Muscle of leg (tissue), 11 donors: ENCODE measurements around the gene NPAS2. TPM values are rescaled to one million over a fixed set of nuclear protein-coding genes. Genes with fewer than 3 reads are reported as not detected.
A peak's percentile ranks its signal among the peaks of the same experiment; 100 is the strongest.

ENCODE experiments used
- DNase-seq: peaks from one replicate; pipeline ENCODE4 v3.0.0; 2013
- H3K27ac ChIP-seq: one replicate; pipeline ENCODE4 v1.5.1; 2013; ENCODE audit warnings: mild to moderate bottlenecking, low read length, control low read depth
- H3K27me3 ChIP-seq: one replicate; pipeline ENCODE4 v1.6.1; 2013; ENCODE audit warnings: low read length; ENCODE audit not compliant: control insufficient read depth, insufficient read depth
- H3K36me3 ChIP-seq: one replicate; pipeline ENCODE4 v1.6.1; 2013; ENCODE audit warnings: low read length; ENCODE audit not compliant: control insufficient read depth, insufficient read depth
- H3K4me1 ChIP-seq: one replicate; pipeline ENCODE4 v1.6.1; 2013; ENCODE audit warnings: low read length; ENCODE audit not compliant: control insufficient read depth, insufficient read depth
- H3K4me3 ChIP-seq: one replicate; pipeline ENCODE4 v1.5.1; 2013; ENCODE audit warnings: low read length, control low read depth
- H3K9me3 ChIP-seq: replicated peaks from 2 replicates; pipeline ENCODE4 v1.6.1; 2013; ENCODE audit warnings: low read depth, low read length; ENCODE audit not compliant: control insufficient read depth
- WGBS: methylation state at CpG from one replicate; pipeline ENCODE4 v1.1.5; 2013; ENCODE audit warnings: missing lambda C conversion rate; ENCODE audit not compliant: insufficient coverage; 5-methylcytosine and 5-hydroxymethylcytosine counted together
- polyA plus RNA-seq, 8 donors: library from polyadenylated mRNA; unstranded; fragments of 120-200 nt; gene quantifications; one replicate each; pipeline versions ENCODE4 v1.2.1 to v1.2.3, GENCODE V29; 2013; ENCODE audit warnings: inconsistent platforms in 1 of 8, low replicate concordance in 1 of 8; ENCODE audit not compliant: insufficient read length in 8 of 8, insufficient read depth in 1 of 8
- total RNA-seq: library from RNA; stranded (reverse); fragments of 120-200 nt; gene quantifications from one replicate; pipeline ENCODE4 v1.2.4, GENCODE V29; 2013

NPAS2 gene
- total and polyA plus RNA-seq, 9 donors = 2.9 to 18.5 (median 8.9) TPM

GRCh38 chr2:100831831-100832230 is 11.9 kb downstream of the NPAS2 start:
- Histone ChIP-seq H3K27me3 (no peaks in the 10 kb centered on the region), H3K36me3 (no peaks in the 10 kb centered on the region), H3K9me3 (peaks cover 11% of the 10 kb centered on the region), H3K4me1 (no peaks in the 10 kb centered on the region), H3K27ac (no peak overlapping the region), H3K4me3 (no peak overlapping the region)
- DNase-seq = no peak
- 83% methylated on average over 1 of the region's 4 CpGs for WGBS

GRCh38 chr2:100832885-100833284 is 12.9 kb downstream of the NPAS2 start:
- no peaks in the 10 kb centered on the region for H3K4me1 ChIP-seq
- 76% methylated on average over 9 of the region's 9 CpGs for WGBS
- H3K27ac ChIP-seq = no peak overlapping the region

GRCh38 chr2:100833331-100833730 is 13.4 kb downstream of the NPAS2 start:
- H3K4me3 ChIP-seq = no peak overlapping the region
- no peaks in the 10 kb centered on the region for H3K27me3 ChIP-seq
- peaks cover 4% of the 10 kb centered on the region for H3K9me3 ChIP-seq
- no peaks in the 10 kb centered on the region for H3K4me1 ChIP-seq
- H3K36me3 ChIP-seq = no peaks in the 10 kb centered on the region
- no peak for DNase-seq
- no CpG with 5 or more reads among the region's 1 CpG for WGBS
- H3K27ac ChIP-seq = no peak overlapping the region

More at GRCh38 chr2:100832885-100833284, 12.9 kb downstream of the NPAS2 start:
- H3K4me3 ChIP-seq = no peak overlapping the region
- no peak for DNase-seq
- peaks cover 6% of the 10 kb centered on the region for H3K9me3 ChIP-seq
- H3K27me3 ChIP-seq = no peaks in the 10 kb centered on the region
- H3K36me3 ChIP-seq = no peaks in the 10 kb centered on the region

- Histone ChIP-seq H3K27ac (no peak overlapping the region), H3K4me1 (no peaks in the 10 kb centered on the region), H3K9me3 (no peaks in the 10 kb centered on the region), H3K4me3 (no peak overlapping the region), H3K36me3 (no peaks in the 10 kb centered on the region), H3K27me3 (no peaks in the 10 kb centered on the region)
- no peak for DNase-seq
- WGBS = 98% methylated on average over 7 of the region's 10 CpGs
These were observed 14.3 kb downstream of the NPAS2 start for GRCh38 chr2:100834221-100834620.

- Histone ChIP-seq H3K4me3 (no peak overlapping the region), H3K36me3 (no peaks in the 10 kb centered on the region), H3K27me3 (no peaks in the 10 kb centered on the region), H3K4me1 (no peaks in the 10 kb centered on the region), H3K27ac (no peak overlapping the region), H3K9me3 (no peaks in the 10 kb centered on the region)
- 78% methylated on average over 9 of the region's 16 CpGs for WGBS
- peak; percentile 35 for DNase-seq
These were observed 15.2 kb downstream of the NPAS2 start for GRCh38 chr2:100835006-100835659.

- 69% methylated on average over 6 of the region's 7 CpGs for WGBS
- H3K9me3 ChIP-seq = no peaks in the 10 kb centered on the region
- no peaks in the 10 kb centered on the region for H3K4me1 ChIP-seq
- no peak overlapping the region for H3K27ac ChIP-seq
- no peaks in the 10 kb centered on the region for H3K27me3 ChIP-seq
- no peak overlapping the region for H3K4me3 ChIP-seq
- no peak for DNase-seq
- H3K36me3 ChIP-seq = no peaks in the 10 kb centered on the region
These were observed 20.6 kb downstream of the NPAS2 start for GRCh38 chr2:100840519-100840918.

GRCh38 chr2:100842241-100842922 is 22.4 kb downstream of the NPAS2 start:
- Histone ChIP-seq H3K4me3 (no peak overlapping the region), H3K27me3 (no peaks in the 10 kb centered on the region), H3K9me3 (no peaks in the 10 kb centered on the region), H3K36me3 (no peaks in the 10 kb centered on the region), H3K27ac (no peak overlapping the region), H3K4me1 (no peaks in the 10 kb centered on the region)
- no peak for DNase-seq
- 90% methylated on average over 4 of the region's 9 CpGs for WGBS

- no peaks in the 10 kb centered on the region for H3K4me1 ChIP-seq
- DNase-seq = no peak
- no peaks in the 10 kb centered on the region for H3K27me3 ChIP-seq
- no CpG with 5 or more reads among the region's 7 CpGs for WGBS
- H3K27ac ChIP-seq = no peak overlapping the region
- no peaks in the 10 kb centered on the region for H3K9me3 ChIP-seq
- no peak overlapping the region for H3K4me3 ChIP-seq
- H3K36me3 ChIP-seq = no peaks in the 10 kb centered on the region
These were observed 24.6 kb downstream of the NPAS2 start for GRCh38 chr2:100844514-100844913.

- H3K36me3 ChIP-seq = no peaks in the 10 kb centered on the region
- H3K9me3 ChIP-seq = no peaks in the 10 kb centered on the region
- H3K27ac ChIP-seq = no peak overlapping the region
- DNase-seq = no peak
- no peaks in the 10 kb centered on the region for H3K4me1 ChIP-seq
- H3K27me3 ChIP-seq = no peaks in the 10 kb centered on the region
- no peak overlapping the region for H3K4me3 ChIP-seq
- 78% methylated on average over 4 of the region's 5 CpGs for WGBS
These were observed 25.4 kb downstream of the NPAS2 start for GRCh38 chr2:100845141-100845991.

- no peak for DNase-seq
- Histone ChIP-seq H3K4me3 (no peak overlapping the region), H3K36me3 (no peaks in the 10 kb centered on the region), H3K27ac (no peak overlapping the region), H3K9me3 (no peaks in the 10 kb centered on the region), H3K27me3 (no peaks in the 10 kb centered on the region), H3K4me1 (no peaks in the 10 kb centered on the region)
- no CpG with 5 or more reads among the region's 2 CpGs for WGBS
These were observed 26.8 kb downstream of the NPAS2 start for GRCh38 chr2:100846716-100847115.
